Measurements from ENCODE around the gene PRRC2C.

PRRC2C gene

DNA sequence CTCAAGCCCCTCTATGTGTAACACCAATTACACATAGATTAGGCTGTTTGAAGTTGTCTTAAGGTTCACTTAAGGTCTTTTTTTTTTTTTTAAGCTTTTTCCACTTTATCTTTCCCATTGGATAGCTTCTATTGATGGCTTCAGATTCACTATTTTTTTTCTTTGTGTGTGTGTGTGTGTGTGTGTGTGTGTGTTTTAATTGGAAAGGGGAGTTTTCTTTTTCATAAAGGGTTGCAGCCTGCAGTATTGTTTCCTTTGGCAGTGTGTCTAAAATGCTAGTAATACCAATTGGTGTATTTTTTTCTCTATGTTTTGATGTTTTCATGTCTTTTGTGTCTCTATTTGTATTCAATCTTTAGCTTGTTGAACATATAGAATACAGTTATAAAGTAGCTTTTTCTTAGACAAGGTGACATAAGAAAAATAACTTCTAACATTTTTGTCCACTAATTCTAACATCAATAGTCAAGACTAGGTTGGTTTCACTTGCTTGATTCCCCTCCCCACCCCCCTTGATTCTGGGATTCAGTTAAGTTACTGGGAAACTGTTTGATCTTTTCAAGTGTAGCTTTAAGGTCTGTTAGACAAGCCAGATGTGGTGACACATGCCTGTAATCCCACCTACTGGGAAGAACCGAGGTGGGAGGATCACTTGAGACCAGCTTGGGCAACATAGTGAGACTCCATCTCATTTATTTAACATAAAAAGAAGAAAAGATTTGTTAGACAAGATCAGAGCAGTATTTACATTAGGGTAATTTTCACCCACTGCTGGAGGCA is 21.4 kb downstream of the PRRC2C start:
- Histone ChIP-seq H3K9ac (no peak overlapping the region), H3K4me2 (ENCODE audit: low read length) (no peak overlapping the region), H2AFZ (no peak overlapping the region), H3K4me1 (no peaks in the 10 kb centered on the region), H3K27me3 (ENCODE audit: control insufficient read depth, insufficient read depth, low read length) (no peaks in the 10 kb centered on the region), H3K79me2 (peaks cover 25% of the 10 kb centered on the region), H3K27ac (no peak overlapping the region), H3K9me3 (ENCODE audit: control insufficient read depth, low read length) (no peaks in the 10 kb centered on the region), H3K4me3 (ENCODE audit: low read depth, low read length) (no peak overlapping the region), H3K36me3 (ENCODE audit: control insufficient read depth, insufficient read depth, low read length) (no peaks in the 10 kb centered on the region)
- TF ChIP-seq, protein P1, sequence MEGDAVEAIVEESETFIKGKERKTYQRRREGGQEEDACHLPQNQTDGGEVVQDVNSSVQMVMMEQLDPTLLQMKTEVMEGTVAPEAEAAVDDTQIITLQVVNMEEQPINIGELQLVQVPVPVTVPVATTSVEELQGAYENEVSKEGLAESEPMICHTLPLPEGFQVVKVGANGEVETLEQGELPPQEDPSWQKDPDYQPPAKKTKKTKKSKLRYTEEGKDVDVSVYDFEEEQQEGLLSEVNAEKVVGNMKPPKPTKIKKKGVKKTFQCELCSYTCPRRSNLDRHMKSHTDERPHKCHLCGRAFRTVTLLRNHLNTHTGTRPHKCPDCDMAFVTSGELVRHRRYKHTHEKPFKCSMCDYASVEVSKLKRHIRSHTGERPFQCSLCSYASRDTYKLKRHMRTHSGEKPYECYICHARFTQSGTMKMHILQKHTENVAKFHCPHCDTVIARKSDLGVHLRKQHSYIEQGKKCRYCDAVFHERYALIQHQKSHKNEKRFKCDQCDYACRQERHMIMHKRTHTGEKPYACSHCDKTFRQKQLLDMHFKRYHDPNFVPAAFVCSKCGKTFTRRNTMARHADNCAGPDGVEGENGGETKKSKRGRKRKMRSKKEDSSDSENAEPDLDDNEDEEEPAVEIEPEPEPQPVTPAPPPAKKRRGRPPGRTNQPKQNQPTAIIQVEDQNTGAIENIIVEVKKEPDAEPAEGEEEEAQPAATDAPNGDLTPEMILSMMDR (IDR thresholded peaks at IDR 0.05): no peak

DNA sequence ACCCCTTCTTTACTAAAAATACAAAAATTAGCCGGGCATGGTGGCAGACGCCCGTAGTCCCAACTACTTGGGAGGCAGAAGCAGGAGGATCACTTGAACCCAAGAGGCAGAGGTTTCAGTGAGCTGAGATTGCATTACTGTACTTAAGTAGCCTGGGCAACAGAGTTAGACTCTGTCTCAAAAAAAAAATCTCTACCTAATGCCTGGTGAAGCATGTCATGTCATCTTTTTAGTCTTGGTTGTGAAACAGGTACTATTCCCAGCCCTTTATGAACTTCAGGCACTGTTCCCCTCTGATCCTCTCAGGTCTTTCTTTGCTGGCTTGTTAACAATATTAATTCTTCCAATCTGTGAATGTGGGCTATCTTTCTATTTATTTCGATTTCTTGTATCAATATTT is 22.1 kb downstream of the PRRC2C start:
- Histone ChIP-seq H3K9ac (no peak overlapping the region), H3K4me3 (ENCODE audit: low read depth, low read length) (no peak overlapping the region), H3K9me3 (ENCODE audit: control insufficient read depth, low read length) (no peaks in the 10 kb centered on the region), H2AFZ (no peak overlapping the region), H3K4me2 (ENCODE audit: low read length) (no peak overlapping the region), H3K79me2 (peaks cover 22% of the 10 kb centered on the region), H3K4me1 (no peaks in the 10 kb centered on the region), H3K27me3 (ENCODE audit: control insufficient read depth, insufficient read depth, low read length) (no peaks in the 10 kb centered on the region), H3K27ac (no peak overlapping the region), H3K36me3 (ENCODE audit: control insufficient read depth, insufficient read depth, low read length) (no peaks in the 10 kb centered on the region)
- TF ChIP-seq, protein P1 (IDR thresholded peaks at IDR 0.05): no peak

DNA sequence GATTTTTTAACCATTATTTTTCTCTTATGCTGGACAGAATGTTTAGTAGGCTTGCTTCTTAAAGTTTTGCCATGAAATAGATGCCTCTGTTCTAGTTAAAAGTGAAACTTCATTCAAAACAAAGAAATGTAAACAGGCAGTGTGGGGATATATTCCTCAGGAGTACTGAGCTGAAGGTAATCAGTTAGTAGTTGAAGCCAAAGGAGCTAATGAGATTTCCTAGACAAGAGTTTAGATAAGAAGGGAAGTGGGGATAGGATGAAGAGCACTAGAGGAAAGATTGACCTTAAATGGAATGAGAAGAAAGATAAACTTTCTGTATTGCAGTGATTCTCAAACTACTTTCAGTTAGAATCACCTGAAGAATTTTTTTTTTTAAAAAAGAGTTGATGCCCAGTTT is 23.9 kb downstream of the PRRC2C start:
- Histone ChIP-seq H3K36me3 (ENCODE audit: control insufficient read depth, insufficient read depth, low read length) (no peaks in the 10 kb centered on the region), H3K27me3 (ENCODE audit: control insufficient read depth, insufficient read depth, low read length) (no peaks in the 10 kb centered on the region), H3K4me3 (ENCODE audit: low read depth, low read length) (no peak overlapping the region), H3K9me3 (ENCODE audit: control insufficient read depth, low read length) (no peaks in the 10 kb centered on the region), H3K27ac (no peak overlapping the region), H3K79me2 (peaks cover 11% of the 10 kb centered on the region), H3K4me2 (ENCODE audit: low read length) (no peak overlapping the region), H3K4me1 (no peaks in the 10 kb centered on the region), H3K9ac (no peak overlapping the region), H2AFZ (no peak overlapping the region)
- TF ChIP-seq, protein P1 (IDR thresholded peaks at IDR 0.05): no peak

DNA sequence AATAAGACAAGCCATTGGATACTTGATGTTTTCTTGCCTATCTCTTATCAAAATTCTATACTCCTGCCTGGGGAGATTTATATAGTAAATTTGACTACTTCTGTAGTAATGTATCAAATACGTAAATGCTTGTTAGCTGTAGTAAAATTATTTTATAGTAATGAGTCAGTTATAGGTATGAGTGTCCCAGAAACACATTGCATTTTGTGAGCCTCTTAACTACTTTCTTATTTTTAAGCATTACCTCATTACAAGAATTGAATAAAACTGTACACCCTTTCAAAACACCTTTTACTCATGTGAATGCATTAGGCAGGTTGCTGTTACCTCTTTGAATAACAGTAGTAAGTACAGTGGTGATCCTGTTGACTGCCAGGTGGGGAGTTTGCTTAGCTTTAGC is 28.4 kb downstream of the PRRC2C start:
- Histone ChIP-seq H3K36me3 (ENCODE audit: control insufficient read depth, insufficient read depth, low read length) (no peaks in the 10 kb centered on the region), H3K9ac (no peak overlapping the region), H3K4me1 (no peaks in the 10 kb centered on the region), H3K27me3 (ENCODE audit: control insufficient read depth, insufficient read depth, low read length) (no peaks in the 10 kb centered on the region), H2AFZ (no peak overlapping the region), H3K4me3 (ENCODE audit: low read depth, low read length) (no peak overlapping the region), H3K27ac (no peak overlapping the region), H3K4me2 (ENCODE audit: low read length) (no peak overlapping the region), H3K9me3 (ENCODE audit: control insufficient read depth, low read length) (no peaks in the 10 kb centered on the region), H3K79me2 (peaks cover 3% of the 10 kb centered on the region)
- TF ChIP-seq, protein P1 (IDR thresholded peaks at IDR 0.05): no peak

DNA sequence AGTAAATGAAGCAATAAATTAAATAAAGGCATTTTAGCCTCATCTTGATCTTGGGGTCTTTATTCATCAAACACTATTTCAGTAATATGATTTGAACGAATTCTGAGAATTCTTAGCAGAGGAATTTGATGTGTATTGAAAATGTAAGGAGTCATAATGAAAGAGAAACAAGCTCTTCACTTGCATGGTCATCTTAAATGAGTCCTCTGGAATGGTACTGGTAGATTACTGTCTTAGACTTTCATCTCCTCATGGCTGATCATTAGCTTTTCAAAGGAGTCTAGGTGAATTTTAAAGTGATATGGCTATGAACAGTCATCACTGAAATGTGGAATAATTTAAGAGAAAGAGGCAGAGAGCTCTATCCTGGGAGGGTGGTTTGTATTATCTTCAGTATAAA is 30.0 kb downstream of the PRRC2C start:
- TF ChIP-seq, protein P1 (IDR thresholded peaks at IDR 0.05): no peak
- H3K9me3 ChIP-seq (ENCODE audit: control insufficient read depth, low read length): no peaks in the 10 kb centered on the region
- H3K27me3 ChIP-seq (ENCODE audit: control insufficient read depth, insufficient read depth, low read length): no peaks in the 10 kb centered on the region
- no peak overlapping the region for H3K27ac ChIP-seq
- no peak overlapping the region for H2AFZ ChIP-seq
- no peaks in the 10 kb centered on the region for H3K4me1 ChIP-seq
- no peak overlapping the region for H3K4me2 ChIP-seq (ENCODE audit: low read length)
- no peaks in the 10 kb centered on the region for H3K36me3 ChIP-seq (ENCODE audit: control insufficient read depth, insufficient read depth, low read length)
- H3K79me2 ChIP-seq: no peaks in the 10 kb centered on the region
- H3K9ac ChIP-seq: no peak overlapping the region
- no peak overlapping the region for H3K4me3 ChIP-seq (ENCODE audit: low read depth, low read length)
